HG03025 (cell line): ENCODE measurements around the gene LDHAL6B.

Experiments used
- ATAC-seq: cut with Tn5 transposase; IDR thresholded peaks from one replicate; pipeline ENCODE4 v1.9.1; 2021; ENCODE audit warnings: mild to moderate bottlenecking, moderate library complexity; ENCODE audit not compliant: unreplicated experiment, low FRiP score

Gene LDHAL6B

DNA sequence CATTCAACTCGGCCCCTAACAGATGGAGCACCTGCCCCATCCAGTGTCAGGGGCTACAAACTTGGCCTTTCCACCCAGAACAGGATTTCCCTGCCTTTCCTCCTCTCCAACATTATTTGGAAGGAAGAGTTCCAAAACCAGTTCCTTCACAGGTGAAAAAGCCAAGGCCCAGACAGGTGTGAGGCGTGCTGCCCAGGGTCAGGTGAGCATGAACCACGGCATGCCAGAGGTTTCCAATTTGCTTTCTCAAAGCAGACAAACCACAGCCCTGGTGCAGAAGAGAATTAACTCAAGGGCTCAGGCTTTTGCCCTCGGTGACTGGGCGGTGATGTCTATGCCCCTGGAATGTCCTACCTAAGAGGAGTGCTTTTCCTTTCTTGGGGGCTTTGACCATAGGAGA is 43.2 kb downstream of the LDHAL6B start:
- no peak for ATAC-seq

DNA sequence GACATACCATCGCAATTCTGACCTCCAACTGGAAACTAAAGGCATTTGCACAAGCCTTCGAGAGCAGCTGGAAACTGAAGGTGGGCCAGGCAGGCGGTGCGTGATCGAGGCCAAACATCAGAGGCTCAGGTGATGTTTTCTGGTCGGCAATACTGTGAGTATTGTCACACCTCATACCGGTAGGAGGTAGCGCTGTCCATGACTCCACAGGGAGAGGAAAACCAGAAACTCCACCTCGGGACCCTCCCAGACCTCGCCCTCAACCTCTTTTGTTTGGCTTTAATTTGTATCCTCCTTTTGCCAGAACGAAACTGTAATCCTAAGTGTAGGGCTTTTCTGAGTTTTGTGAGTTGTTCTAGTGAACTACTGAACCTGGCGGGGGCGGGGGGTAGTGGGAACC is 43.6 kb downstream of the LDHAL6B start:
- ATAC-seq, result no peak

DNA sequence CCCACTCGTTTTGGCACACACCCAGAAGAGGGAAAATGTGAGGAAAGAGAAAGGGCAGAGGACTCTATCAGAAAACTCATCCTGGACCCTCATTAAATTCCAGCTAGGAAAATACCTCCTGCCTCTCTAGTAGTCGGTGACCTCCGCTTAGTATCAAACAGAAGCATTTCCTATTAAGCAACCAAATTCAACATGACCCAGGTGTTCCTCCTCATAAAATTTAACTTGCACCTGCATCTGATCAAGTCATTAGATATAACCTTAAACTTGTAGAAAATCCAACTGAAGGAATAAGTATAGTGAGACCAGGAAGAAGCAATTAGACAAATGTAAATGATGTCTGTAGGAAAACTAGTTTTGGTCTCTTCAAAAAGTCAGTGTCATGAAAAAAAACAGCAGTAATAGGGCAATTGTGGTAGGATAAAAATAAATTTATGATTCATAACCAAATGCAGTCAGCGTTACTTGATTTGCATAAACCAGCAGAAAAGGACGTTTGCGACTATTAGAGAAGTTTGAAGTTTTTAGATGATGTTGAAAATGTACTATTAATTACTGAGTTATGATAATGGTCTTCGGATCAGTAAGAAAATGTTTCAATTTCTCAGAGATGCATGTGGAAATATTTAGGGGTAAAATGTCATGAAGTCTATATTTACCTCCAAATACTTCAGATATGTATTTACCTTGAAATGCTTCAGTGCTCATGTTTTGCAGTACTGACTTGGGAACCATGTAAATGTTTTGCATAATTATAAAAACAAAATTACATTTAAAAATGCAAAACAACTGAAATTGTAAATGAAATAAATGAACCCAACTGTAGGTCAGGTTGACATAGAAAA is 44.6 kb downstream of the LDHAL6B start:
- ATAC-seq, result no peak

DNA sequence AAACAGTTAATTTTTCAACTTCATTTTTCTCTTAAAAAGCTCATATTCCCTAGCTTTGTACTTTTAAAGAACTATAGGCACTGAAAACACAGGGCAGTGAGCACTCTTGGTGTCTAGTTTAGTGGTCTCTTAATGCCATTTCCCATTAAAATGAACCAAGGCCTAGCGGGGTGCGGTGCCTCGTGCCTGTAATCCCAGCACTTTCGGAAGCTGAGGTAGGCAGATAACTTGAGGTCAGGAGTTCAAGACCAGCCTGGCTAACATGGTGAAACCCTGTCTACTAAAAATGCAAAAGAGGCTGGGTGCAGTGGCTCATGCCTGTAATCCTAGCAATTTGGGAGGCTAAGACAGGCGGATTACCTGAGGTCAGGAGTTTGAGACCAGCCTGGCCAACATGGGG is 45.5 kb downstream of the LDHAL6B start:
- no peak for ATAC-seq

DNA sequence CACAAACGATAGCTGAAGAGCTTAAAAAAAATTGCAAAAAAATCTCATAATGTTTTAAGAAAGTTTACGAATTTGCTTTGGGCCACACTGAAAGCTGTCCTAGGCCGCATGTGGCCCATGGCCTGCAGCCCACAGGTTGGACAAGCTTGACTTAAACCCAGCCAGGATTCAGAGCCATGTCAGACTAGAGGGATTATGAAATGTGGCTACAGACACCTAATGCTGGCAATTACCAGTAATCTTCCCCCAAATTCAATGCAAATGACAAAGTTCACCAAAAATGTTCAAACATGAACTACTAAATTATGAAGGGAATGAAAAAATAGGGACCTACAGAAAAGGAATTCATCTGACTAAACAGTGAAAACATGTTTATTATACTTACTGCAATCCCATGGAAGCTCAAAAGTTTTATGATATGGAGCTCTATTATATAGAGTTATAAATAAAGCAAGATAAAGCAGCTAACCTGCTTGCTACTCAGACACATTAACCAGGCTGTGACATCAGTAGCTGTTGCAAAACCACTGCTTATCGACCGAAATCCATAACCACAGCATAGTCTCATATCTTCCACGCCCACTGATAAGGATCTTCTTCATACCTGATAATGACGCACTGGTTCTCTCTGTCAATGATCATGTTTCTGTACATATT is 49.2 kb downstream of the LDHAL6B start:
- no peak for ATAC-seq

DNA sequence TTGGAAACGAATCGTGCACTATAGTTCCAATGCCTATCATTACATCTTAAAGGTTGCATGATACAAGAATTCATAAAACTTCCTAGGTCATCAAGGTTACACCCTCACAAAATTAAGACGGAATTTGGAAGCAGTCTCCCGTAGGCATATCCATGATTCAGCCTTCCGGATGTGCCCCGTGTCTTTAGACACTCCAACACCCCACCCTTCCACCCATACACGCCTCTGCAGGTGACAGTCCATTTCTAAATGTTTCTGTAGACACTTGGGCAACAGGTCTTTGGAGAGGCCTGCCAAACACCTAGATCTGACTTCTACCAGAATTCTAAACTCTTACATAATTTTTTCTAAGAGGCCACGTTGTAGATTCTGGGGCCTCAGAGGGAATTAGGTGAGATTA is 49.8 kb downstream of the LDHAL6B start:
- no peak for ATAC-seq

DNA sequence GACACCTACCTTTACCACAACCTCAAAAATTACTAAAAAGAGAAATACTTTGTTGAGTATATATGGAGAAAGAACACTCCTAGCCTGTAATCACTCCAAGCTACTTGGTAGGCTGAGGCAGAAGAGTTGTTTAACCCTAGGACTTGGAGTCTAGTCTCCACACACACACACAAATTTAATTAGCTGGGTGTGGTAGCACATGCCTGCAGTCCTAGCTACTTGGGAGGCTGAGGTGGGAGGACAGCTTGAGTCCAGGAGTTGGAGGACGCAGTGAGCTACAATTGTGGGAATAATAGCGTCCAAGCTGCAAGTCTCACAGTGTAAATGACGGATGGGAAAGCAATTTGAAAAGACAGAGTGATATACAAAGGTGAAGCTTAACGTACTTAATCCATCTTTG is 50.5 kb downstream of the LDHAL6B start:
- no peak for ATAC-seq
